RCC 7860 (cell line): ENCODE measurements around the gene BLNK.

Experiments
- DNase-seq: peaks from one replicate; pipeline ENCODE4 v3.0.0-alpha.2; 2015; ENCODE audit warnings: low spot score
- FAIRE-seq: peaks from 2 replicates; lab custom pipeline; 2012; peaks lifted over from hg19 to GRCh38; lab: Jason Lieb, UNC

The BLNK gene

GRCh38 chr10:96165726-96166125, 105.6 kb downstream of the BLNK start:
- DNase-seq: no peak
- FAIRE-seq: no peak

- no peak for FAIRE-seq
- DNase-seq: no peak
Measured at GRCh38 chr10:96153070-96153469, 118.3 kb downstream of the BLNK start.

- no peak for DNase-seq
- FAIRE-seq: no peak
Measured at GRCh38 chr10:96152437-96152836, 118.9 kb downstream of the BLNK start.
